ENCODE results near the gene NSUN6.
A peak's percentile ranks its signal among the peaks of the same experiment; 100 is the strongest.
"Not testable (repeated sequence)": the region's sequence is repeated elsewhere in the genome, so short reads cannot be mapped to it uniquely, and the experiment has no call there.

Gene NSUN6

GRCh38 chr10:18659819-18660535 is 8.6 kb upstream of the NSUN6 start:
- peak in 1 of 14 donors; percentile 28 for DNase-seq

DNA sequence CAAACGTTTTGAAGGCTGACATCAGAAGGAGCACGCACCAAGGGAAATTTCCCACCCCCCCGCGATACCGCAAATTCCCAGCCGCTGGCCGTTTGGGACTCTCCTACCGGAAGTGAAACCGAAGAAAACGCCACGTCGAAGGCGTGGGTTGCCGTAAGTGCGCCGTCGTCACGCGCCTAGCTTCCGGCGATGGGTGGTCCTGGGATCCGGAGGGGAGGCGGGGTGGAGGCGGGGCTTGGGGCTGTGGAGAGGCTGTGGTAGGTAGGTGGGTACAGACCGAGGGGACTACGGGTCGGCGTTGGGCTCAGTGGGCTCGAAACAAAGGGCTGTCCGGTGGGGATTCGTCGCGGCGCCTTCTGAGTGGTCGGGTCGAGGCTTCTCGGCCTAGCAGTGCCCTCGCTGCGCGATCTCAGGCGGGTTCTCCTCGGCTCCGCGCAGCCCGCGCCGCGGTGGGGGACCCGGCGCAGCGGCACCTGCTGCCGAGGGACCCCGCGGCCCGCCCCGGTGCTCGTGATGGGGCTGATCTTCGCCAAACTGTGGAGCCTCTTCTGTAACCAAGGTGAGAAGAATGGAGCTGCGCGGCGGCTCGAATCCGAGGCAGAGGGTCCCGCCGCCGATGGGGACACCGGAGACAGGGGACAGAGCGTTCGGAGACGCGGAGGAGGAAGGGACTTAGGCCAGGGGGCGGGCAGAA is 7.9 kb upstream of the NSUN6 start, which contains the start of gene ARL5B:
Gene ARL5B, plus strand, starts transcription at position 307 of the 694 bp plus-strand sequence. Its CDS starts 207 bp downstream, at position 514.
- peak; percentile 77 to 98 (median 94) for DNase-seq

DNA sequence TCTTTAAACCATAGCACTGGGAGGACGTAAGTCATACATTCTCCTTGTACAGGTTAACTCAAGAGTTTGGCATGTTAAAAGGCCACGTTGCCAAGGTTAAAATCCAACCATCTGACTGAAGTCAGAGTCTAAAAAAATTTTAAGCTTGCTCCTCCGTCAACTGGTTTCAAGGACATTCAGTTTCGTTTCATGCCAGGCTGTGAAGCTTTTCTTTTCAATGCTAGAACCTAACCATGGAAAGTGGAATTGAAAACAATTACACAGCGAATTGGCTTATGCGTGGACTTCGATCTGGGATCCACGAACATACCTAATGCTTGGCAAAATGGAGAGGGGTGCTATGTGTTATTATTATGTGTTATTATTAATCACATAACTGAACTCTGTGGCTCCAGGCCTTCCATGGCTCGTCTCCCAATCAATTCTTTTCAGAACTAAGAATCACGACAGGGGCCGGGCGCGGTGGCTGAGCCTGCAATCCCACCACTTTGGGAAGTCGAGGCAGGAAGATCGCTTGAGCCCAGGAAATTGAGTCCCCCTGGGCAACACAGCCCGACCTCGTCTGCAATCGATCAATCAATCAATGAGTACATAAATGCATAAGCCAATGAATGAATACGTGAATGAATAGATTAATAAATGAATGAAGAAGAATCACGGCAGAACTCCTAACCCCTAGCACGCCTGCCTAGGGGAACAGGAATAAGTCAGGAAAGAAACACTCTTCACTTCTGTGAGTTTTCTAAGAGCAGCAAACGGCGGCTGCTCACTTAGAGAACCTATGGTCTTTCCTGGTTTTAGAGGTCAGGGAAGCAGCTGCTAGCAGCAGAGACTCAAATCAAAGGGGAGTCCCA is 7.1 kb upstream of the NSUN6 start:
- DNase-seq, result peak in 5 of 14 donors; percentile 18 to 45 (median 29)

- no peak for DNase-seq
Measured at GRCh38 chr10:18656724-18657123, 5.3 kb upstream of the NSUN6 start.

DNA sequence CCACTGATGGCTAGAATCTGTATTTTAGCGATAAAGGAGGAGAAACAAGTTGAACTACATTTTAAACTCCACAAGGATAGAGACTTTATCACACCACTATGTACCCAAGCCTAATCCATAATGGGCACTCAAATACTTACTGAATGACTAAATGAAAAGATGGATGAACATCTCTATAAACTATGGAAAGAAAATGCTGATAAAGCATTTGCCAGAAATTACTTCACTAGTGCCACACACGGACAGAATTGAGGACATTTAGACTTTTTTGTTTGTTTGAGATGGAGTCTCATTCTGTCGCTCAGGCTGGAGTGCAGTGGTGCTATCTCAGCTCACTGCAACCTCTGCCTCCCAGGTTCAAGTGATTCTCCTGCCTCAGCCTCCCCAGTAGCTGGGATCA is 1.7 kb upstream of the NSUN6 start:
- DNase-seq, result no peak

GRCh38 chr10:18650404-18650997 is 886 bp downstream of the NSUN6 start:
- DNase-seq, result no peak

DNA sequence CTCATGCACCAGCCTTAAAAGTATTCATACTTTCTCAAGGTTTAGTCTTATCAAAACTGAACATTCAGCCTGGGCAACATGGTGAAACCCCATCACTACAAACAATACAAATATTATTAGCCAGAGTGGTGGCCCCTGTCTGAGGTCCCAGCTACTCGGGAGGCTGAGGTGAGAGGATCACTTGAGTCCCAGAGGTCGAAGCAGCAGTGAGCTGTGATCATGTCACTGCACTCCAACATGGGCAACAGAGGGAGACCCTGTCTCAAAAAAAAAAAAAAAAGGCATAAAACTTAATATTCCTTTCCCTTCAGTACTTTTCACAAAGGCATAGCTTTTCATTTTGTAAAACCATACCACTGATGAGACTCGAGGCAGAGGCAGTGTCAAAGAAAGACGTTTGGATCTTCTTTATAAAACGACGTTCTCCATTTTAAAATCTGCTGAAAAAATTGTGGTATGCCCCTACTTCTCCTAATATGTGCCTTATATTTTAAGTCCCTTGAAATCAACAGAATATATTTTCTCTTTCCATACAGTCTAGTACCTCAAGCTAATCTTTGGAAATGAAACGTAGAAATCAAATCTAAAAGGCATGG is 1.9 kb downstream of the NSUN6 start:
- DNase-seq, result no peak

- DNase-seq, result no peak
Measured at GRCh38 chr10:18647945-18648344, 3.4 kb downstream of the NSUN6 start.

GRCh38 chr10:18647151-18647550 is 4.2 kb downstream of the NSUN6 start:
- DNase-seq, result no peak

- DNase-seq, result not testable (repeated sequence)
Measured at GRCh38 chr10:18639719-18640118, 11.7 kb downstream of the NSUN6 start.

DNA sequence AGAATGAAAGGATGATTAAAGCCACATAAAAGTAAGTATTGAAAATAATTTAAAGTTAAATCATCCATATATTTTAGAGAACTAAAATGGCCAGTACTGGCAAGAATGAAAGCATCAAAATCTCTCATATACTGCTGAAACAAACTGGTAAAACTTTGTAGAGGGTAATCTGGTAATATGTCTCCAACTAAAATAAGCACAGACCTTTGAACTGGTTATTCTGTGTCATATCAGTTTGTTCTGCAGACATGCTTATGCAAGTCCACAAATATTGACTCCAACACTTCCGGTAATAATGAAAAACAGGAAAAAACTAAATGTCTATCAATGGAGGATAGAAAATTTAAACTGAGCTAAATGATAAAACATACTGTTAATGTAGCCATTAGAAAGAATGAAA is 14.0 kb downstream of the NSUN6 start:
- DNase-seq, result not testable (repeated sequence)

GRCh38 chr10:18635995-18636394 is 15.4 kb downstream of the NSUN6 start:
- DNase-seq, result no peak

DNA sequence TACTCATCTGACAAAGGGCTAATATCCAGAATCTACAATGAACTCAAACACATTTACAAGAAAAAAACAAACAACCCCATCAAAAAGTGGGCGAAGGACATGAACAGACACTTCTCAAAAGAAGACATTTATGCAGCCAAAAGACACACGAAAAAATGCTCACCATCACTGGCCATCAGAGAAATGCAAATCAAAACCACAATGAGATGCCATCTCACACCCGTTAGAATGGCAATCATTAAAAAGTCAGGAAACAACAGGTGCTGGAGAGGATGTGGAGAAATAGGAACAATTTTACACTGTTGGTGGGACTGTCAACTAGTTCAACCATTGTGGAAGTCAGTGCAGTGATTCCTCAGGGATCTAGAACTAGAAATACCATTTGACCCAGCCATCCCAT is 18.9 kb downstream of the NSUN6 start:
- DNase-seq, result not testable (repeated sequence)

GRCh38 chr10:18627452-18628018 is 23.9 kb downstream of the NSUN6 start:
- DNase-seq, result peak in 7 of 14 donors; percentile 1 to 19 (median 7)

- no peak for DNase-seq
Measured at GRCh38 chr10:18625886-18626285, 25.5 kb downstream of the NSUN6 start.

- not testable (repeated sequence) for DNase-seq
Measured at GRCh38 chr10:18623671-18624070, 27.7 kb downstream of the NSUN6 start.

GRCh38 chr10:18620856-18621255 is 30.5 kb downstream of the NSUN6 start:
- no peak for DNase-seq

DNA sequence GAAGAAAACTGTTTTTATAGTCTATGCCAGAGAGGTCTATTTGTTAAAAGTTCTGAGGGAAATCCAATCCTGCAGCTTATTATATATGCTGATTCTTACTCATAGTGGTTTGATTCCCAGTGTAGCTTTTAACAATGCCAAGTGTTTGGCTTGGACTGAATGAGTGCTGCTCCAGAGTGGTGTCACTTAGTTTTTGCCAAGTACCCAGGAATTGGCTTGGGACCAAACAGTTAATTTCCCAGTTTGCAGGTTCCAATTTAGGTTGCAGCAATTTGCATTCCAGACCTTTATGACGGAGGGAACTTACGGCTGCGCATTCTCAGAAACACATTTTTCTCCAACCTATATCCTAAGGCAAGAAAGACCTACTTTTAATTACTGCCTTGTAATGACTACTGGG is 32.4 kb downstream of the NSUN6 start:
- DNase-seq, result peak in 2 of 14 donors; percentile 2 to 78

GRCh38 chr10:18616337-18616736 is 35.0 kb downstream of the NSUN6 start:
- no peak for DNase-seq

- DNase-seq, result no peak
Measured at GRCh38 chr10:18615618-18616017, 35.8 kb downstream of the NSUN6 start.

DNA sequence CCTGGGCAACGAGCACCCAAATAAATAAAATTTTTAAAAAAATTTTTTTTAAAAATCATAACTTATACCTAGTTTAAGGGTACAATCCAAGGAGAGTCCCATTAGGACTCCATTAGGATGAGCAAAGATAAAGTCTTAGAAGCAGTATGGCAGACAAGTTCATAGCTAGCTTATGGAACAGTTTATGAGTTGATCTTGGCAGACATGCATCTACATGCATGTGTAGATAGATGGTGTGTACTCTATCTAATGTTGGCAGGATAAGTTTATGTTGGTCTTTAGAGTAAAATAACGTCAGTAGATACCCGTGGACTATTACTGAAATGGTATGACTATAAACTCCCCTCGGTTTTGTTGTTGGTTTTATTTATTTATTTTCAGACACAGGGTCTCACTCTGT is 40.2 kb downstream of the NSUN6 start:
- DNase-seq, result no peak

GRCh38 chr10:18610517-18610916 is 40.9 kb downstream of the NSUN6 start:
- no peak for DNase-seq
